ENCODE data around the gene POLR3C. TPM values are rescaled to one million over a fixed set of nuclear protein-coding genes. Genes with fewer than 3 reads are reported as not detected.

POLR3C gene
- total and polyA plus RNA-seq, 2 donors from 2014 or later = 16.1 to 30.0 TPM

DNA sequence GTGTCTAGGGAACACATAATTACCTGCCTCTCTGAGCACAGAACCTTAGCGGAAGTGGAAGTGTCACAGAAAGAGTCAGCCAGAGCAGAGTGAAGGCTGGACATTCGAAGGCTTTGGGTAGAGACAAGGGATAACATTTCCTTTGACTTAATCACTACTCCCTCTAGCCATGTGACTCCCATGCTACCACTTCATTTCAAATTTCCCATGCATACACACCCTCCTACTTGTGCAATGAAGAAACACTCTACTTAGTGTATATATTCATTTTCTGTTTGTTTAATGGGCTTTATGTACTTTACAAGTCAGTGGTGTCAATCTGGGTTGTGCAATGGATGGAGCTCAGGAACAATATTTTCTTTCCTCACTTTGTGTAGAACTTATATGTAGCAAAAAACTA, 54.7 kb downstream of the POLR3C start:
- TF ChIP-seq, protein P1, sequence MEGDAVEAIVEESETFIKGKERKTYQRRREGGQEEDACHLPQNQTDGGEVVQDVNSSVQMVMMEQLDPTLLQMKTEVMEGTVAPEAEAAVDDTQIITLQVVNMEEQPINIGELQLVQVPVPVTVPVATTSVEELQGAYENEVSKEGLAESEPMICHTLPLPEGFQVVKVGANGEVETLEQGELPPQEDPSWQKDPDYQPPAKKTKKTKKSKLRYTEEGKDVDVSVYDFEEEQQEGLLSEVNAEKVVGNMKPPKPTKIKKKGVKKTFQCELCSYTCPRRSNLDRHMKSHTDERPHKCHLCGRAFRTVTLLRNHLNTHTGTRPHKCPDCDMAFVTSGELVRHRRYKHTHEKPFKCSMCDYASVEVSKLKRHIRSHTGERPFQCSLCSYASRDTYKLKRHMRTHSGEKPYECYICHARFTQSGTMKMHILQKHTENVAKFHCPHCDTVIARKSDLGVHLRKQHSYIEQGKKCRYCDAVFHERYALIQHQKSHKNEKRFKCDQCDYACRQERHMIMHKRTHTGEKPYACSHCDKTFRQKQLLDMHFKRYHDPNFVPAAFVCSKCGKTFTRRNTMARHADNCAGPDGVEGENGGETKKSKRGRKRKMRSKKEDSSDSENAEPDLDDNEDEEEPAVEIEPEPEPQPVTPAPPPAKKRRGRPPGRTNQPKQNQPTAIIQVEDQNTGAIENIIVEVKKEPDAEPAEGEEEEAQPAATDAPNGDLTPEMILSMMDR (IDR thresholded peaks at IDR 0.05; ENCODE audit: borderline replicate concordance, extremely low read depth, insufficient read depth) = no peak
- no peak for FAIRE-seq
- intact Hi-C loops (cut with DNase I) = no loop called here
- DNase-seq = no peak
- Histone ChIP-seq H3K27ac (ENCODE audit: low read depth in 2 of 2, low read length in 2 of 2) (no peak overlapping the region), H3K4me3 (ENCODE audit: low read length in 3 of 3) (no peak overlapping the region), H3K4me1 (ENCODE audit: control insufficient read depth in 2 of 3, insufficient read depth in 2 of 3, low read depth in 1 of 3, low read length in 3 of 3) (peaks cover 0 to 2% (median 0%) of the 10 kb centered on the region in 3 donors), H3K9ac (ENCODE audit: low read length in 3 of 3) (no peak overlapping the region), H3K9me3 (ENCODE audit: control insufficient read depth in 2 of 3, insufficient read depth in 1 of 3, low read length in 3 of 3) (no peaks in the 10 kb centered on the region), H3K27me3 (ENCODE audit: control insufficient read depth, insufficient read depth, low read length) (no peaks in the 10 kb centered on the region), H3K36me3 (ENCODE audit: control insufficient read depth in 2 of 3, insufficient read depth in 3 of 3, low read length in 3 of 3) (no peaks in the 10 kb centered on the region)

DNA sequence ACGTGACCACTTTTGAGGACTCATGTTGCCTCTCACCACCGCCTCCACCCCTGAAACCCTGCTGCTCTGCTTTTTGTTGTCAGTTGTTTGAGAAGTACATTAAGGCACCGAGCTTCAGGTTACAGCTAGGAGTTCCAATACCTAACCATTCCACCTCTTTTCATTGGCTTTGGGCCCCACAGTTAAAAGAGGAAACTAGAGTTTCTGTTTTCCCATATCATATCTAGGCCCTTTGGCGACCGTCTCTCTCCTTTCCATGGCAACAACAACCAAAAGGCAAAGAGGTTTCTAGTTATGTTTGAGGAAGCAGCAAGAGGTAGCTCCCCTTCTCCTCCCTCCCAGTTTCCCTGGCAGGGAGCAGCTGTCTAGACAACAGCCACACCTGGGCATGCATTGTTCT, 55.8 kb downstream of the POLR3C start:
- no peak for FAIRE-seq
- intact Hi-C loops (cut with DNase I) = no loop called here
- H3K9me3 ChIP-seq (ENCODE audit: control insufficient read depth in 2 of 3, insufficient read depth in 1 of 3, low read length in 3 of 3) = no peaks in the 10 kb centered on the region
- no peaks in the 10 kb centered on the region for H3K36me3 ChIP-seq (ENCODE audit: control insufficient read depth in 2 of 3, insufficient read depth in 3 of 3, low read length in 3 of 3)
- no peak overlapping the region for H3K9ac ChIP-seq (ENCODE audit: low read length in 3 of 3)
- no peaks in the 10 kb centered on the region for H3K27me3 ChIP-seq (ENCODE audit: control insufficient read depth, insufficient read depth, low read length)
- H3K4me3 ChIP-seq (ENCODE audit: low read length in 3 of 3) = no peak overlapping the region
- peaks cover 0 to 2% (median 0%) of the 10 kb centered on the region in 3 donors for H3K4me1 ChIP-seq (ENCODE audit: control insufficient read depth in 2 of 3, insufficient read depth in 2 of 3, low read depth in 1 of 3, low read length in 3 of 3)
- DNase-seq = no peak
- H3K27ac ChIP-seq (ENCODE audit: low read depth in 2 of 2, low read length in 2 of 2) = no peak overlapping the region
- TF ChIP-seq, protein P1 (IDR thresholded peaks at IDR 0.05; ENCODE audit: borderline replicate concordance, extremely low read depth, insufficient read depth) = no peak

DNA sequence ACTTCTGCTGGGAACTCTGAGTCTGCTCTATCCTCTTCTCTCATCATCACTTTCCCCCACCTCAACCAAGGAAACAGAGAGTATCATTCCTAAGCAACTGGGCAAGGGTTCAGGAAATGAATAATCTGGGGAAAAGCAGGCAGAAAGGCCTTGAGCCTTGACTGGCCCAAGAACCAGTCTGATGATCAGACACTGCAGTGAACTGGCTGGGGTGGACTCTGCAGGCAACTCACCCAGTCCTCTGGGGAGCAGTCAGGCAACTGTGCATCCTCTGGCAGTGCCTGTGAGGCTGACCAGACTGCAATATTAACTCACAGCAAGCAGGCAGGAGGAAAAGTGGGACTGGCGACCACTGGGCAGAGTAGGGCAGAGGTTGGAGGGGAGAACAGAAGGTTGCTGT, 60.7 kb downstream of the POLR3C start:
- TF ChIP-seq, protein P1 (IDR thresholded peaks at IDR 0.05; ENCODE audit: borderline replicate concordance, extremely low read depth, insufficient read depth) = no peak
- no peak overlapping the region for H3K4me3 ChIP-seq (ENCODE audit: low read length in 3 of 3)
- H3K27ac ChIP-seq (ENCODE audit: low read depth in 2 of 2, low read length in 2 of 2) = no peak overlapping the region
- H3K27me3 ChIP-seq (ENCODE audit: control insufficient read depth, insufficient read depth, low read length) = no peaks in the 10 kb centered on the region
- no peak for FAIRE-seq
- no peaks in the 10 kb centered on the region for H3K9me3 ChIP-seq (ENCODE audit: control insufficient read depth in 2 of 3, insufficient read depth in 1 of 3, low read length in 3 of 3)
- no peak for DNase-seq
- no peaks in the 10 kb centered on the region for H3K36me3 ChIP-seq (ENCODE audit: control insufficient read depth in 2 of 3, insufficient read depth in 3 of 3, low read length in 3 of 3)
- peaks cover 0 to 7% (median 0%) of the 10 kb centered on the region in 3 donors for H3K4me1 ChIP-seq (ENCODE audit: control insufficient read depth in 2 of 3, insufficient read depth in 2 of 3, low read depth in 1 of 3, low read length in 3 of 3)
- intact Hi-C loops (cut with DNase I) = no loop called here
- no peak overlapping the region for H3K9ac ChIP-seq (ENCODE audit: low read length in 3 of 3)

DNA sequence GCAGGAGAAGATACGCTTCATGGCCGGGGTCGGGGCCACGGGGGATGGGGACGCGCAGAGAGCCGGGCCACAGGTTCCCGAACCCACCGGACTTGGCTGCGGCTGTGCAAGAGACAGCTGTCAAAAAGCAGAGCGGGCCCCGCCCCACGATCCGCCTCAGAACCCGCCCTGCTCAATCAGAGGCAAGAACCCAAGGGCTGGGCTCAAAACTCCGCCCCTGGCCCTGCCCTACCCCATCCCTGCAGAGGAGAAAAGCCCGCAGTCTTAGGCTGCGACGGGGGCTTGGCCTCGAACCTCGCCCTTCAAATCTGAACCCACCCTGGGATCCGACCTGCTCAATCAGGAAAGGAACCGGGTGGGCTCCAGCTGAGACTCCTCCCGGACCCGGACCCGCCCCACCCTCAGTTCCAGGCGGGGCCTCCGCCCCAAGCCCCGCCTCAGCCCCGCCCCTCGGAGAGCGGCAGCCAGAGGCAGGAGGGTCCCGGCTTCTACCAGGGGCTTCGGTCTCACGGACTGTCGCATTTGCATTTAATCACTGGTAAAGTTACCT, 61.8 kb downstream of the POLR3C start, which contains the start of gene ANKRD35:
TSS of gene ANKRD35 (minus strand) at position 129 of the 550 bp plus-strand sequence. CDS start at position 21, 108 bp downstream.
- H3K4me3 ChIP-seq (ENCODE audit: low read length in 3 of 3) = peak within 1 kb of the TSS; percentile 57 to 76 (median 75)
- H3K27me3 ChIP-seq (ENCODE audit: control insufficient read depth, insufficient read depth, low read length) = no peaks in the 10 kb centered on the region
- H3K36me3 ChIP-seq (ENCODE audit: control insufficient read depth in 2 of 3, insufficient read depth in 3 of 3, low read length in 3 of 3) = no peaks in the 10 kb centered on the region
- no peak within 1 kb of the TSS for H3K27ac ChIP-seq (ENCODE audit: low read depth in 2 of 2, low read length in 2 of 2)
- DNase-seq = peak; percentile 84 to 94 (median 89)
- no peak for FAIRE-seq
- TF ChIP-seq, protein P1 (IDR thresholded peaks at IDR 0.05; ENCODE audit: borderline replicate concordance, extremely low read depth, insufficient read depth) = no peak
- H3K4me1 ChIP-seq (ENCODE audit: control insufficient read depth in 2 of 3, insufficient read depth in 2 of 3, low read depth in 1 of 3, low read length in 3 of 3) = peaks cover 0 to 7% (median 0%) of the 10 kb centered on the region in 3 donors
- H3K9ac ChIP-seq (ENCODE audit: low read length in 3 of 3) = peak within 1 kb of the TSS in 2 of 3 donors; percentile 15 to 36
- H3K9me3 ChIP-seq (ENCODE audit: control insufficient read depth in 2 of 3, insufficient read depth in 1 of 3, low read length in 3 of 3) = no peaks in the 10 kb centered on the region
- intact Hi-C loops (cut with DNase I) = no loop called here

All from kidney (tissue), 14 donors.